HG03108 (cell line): ENCODE results near the gene MIOX.

Source experiments
- ATAC-seq: cut with Tn5 transposase; IDR thresholded peaks from one replicate; pipeline ENCODE4 v1.9.1; 2021; ENCODE audit warnings: moderate library complexity; ENCODE audit not compliant: unreplicated experiment

The MIOX gene

DNA sequence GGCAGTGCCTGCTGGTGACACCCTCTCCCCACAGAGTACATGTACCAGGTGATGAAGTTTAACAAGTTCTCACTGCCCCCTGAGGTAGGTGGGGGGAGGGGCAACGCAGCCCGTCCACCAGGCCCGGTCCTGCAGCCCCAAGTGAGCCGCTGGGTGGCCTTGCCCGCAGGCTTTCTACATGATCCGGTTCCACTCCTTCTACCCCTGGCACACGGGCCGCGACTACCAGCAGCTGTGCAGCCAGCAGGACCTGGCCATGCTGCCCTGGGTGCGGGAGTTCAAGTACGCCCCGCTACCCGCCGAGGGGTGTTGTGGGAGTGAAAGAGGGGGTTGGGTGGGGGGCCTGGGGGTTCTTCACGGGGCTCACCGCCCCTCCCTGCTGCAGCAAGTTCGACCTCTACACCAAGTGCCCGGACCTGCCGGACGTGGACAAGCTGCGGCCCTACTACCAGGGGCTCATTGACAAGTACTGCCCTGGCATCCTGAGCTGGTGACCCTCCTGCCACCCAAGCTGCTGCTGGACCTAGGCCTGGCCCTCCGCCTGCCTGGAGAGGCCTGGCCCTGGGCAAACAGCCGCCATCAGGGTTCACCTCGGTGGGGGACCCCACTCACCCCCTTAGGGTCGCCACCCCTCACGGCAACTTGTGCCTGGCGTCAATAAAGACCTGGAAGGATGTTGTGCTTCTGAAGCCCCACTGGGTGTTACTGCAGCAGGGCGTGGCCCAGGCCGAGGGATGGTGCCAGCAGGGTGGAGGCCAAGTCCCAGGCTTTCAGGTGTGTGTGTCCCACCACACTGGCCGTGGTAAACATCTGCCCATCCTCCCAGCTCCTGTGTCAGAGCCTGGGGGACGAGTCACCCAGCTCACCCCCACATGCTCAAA is 2.9 kb downstream of the MIOX start:
- no peak for ATAC-seq

DNA sequence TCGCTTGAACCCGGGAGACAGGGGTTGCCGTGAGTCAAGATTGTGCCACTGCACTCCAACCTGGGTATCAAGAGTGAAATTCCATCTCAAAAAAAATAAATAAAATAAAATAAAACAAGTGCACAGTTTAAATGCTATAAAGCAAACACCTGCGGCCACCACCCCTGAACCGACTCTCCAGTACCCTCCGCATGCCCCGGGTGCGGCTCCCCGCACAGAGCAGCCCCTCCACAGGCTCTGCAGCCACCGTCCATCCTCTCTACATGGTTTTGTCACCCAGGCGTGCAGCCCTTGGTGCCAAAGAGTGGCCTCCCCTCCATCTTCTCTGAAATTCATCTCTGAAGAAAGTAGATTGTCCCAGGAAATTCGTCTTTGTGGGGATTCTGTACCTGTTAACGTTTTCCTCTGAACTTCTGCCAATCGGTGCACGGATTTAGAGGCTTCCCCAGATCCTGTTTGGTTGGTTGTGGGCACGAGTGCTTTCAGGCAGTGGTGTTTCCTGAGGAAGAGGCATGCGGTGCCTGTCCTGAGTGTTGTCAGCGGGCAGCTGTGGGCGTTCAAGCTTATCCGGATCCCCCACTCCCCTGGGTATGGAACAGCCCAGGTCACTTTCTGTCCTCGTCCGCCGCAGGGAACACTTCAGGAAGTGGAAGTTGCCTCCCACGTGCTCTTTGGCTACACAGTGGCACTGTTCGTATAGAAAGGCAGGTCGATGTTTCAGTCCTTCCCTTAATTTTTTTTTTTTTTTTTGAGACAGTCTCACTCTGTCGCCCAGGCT is 4.1 kb downstream of the MIOX start:
- ATAC-seq = no peak

DNA sequence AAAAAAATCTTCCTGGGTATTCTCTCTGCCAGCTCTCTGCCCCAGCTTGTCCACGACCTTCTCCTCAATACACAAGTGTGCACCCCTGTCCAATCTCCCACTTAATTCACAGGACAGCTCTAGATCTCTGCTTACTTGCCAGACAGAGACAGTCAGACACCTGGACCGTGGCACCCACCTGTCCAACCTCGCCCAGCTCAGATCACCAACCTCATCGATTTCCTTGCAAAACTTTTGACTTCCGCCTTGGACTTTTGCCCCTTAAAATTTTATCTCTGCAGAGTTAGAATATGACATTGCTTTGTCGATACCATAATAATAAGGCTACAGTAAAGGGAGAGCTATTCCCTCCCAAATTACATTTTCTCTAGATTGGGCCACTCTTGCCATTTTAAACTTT is 10.4 kb downstream of the MIOX start:
- ATAC-seq = no peak

DNA sequence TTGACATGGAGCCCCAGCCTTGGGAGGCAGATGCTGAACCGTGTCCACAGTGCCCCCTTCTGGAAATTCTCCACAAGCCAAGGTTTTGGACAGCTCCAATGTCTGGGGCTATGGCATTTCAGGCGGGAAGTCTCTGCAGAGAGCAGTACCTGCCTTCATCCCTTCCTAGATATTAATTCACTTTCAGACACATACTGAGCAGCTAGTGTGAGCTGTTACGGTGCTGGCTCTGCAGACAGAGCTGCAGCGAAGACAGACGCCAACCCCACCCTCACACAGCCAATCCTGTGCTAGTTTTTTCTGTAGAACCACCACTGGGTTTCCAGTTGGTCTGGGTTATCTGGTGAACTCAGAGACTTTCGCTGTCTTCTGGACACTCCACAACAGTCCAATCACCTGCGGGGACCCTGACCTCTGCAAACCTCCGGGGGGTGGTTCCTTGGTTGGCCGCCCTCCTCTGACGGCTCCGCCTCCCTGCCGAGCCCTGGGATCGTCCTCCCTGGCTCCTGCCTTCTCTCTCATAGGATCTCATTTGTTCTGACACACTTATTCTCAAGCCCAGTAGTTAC is 11.7 kb downstream of the MIOX start:
- ATAC-seq = no peak

DNA sequence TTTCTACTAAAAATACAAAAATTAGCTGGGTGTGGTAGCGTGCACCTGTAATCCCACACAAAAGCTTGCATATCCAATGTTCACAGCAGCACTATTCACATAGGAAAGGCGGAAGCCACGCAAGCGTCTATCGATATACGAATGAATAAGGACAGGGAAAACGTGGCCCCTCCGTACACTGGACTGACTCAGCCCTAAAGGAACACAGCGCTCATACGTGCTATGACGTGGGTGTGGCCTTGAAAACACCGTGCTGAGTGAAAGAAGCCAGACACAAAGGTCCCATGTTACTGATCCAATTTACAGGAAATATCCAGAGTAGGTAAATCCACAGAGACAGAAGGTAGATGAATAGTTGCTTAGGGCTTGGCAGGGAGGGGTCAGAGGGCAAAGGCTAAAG is 13.8 kb downstream of the MIOX start:
- no peak for ATAC-seq

DNA sequence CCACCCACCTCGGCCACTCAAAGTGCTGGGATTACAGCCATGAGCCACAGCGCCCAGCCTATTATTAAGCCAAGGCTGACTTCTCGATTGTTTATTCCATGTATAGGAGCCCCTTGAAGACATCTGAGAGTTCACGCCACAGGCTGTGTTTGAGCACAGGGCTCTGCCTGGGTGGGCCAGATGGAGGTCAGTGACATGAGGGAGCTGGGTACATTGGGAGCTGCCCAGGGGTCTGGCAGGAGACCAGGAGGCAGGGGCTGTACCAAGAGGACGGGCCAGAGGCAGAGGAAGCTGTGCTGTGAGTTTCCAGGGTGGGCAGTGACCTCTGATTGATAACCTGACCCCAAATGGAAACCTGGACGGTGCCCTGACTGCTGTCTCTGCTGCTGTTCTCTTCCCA is 15.4 kb downstream of the MIOX start:
- no peak for ATAC-seq

DNA sequence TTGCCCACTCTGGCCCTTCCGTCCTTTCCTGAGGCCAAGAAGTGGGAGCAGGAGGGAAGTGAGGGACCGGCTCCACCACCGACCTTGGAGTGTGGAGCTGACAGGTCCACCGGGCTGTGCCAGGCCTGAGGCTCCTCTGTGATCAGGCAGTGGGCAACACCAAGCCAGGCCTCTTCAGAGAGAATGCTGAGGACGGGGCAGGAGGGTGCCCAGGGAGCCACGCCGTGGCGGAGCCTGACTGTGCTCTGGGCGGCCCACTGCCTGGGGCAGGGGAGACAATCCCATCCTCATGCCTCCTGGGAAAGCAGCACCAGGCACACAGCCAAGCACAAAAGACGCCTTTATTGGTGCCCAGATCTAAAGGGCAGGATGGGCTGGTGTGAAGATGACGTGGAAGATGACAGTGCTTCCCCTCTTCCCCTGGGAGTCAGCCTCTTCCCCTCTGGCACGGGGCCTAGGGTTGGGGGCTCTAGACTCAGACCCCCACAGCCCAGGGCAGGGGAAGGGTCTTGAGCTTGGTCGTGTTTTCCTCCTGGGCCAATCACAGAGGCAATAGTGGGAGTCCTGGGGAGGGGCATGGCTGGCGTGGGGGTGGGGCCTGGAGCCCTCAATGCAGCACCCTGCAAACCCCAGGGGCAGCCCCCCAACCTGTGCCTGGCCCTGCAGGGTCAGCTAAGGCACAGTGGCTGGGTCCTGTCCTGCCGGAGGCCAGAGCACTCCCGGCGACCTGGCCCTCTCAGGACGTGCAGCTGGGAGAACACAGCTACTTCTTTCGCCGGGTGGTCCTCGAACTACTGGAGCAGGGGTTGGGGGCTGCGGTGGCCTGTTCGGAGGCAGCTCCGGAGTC is 16.2 kb downstream of the MIOX start:
- ATAC-seq = no peak

DNA sequence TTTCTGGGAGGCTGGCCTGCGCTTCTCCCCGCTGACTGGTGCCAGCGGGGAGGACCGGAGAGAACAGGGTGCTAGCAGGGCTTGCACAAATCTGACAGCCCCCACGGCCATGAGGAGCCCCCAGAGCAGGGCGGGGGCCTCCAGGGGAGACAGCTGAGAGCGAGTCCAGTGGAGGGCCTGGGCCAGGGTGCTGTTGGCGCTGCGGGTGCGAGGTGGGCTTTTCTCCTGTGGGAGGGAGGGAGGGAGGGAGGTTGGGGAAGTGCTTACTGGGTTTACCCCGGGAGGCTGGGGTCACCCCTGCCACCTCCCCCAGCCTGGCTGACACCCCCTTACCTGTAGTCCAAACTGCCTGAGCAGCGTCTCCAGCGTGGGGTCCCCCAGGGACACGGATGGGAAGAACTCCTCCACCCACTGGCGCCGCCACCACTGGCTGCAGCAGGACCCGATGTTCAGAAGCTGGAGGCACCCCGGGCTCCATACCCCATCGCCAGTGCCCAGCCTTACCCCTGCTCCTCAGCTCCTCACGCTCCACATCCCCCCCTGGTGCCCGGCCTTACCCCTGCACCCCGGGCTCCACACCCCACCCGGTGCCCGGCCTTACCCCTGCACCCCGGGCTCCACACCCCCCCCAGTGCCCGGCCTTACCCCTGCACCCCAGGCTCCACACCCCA is 17.0 kb downstream of the MIOX start:
- no peak for ATAC-seq

DNA sequence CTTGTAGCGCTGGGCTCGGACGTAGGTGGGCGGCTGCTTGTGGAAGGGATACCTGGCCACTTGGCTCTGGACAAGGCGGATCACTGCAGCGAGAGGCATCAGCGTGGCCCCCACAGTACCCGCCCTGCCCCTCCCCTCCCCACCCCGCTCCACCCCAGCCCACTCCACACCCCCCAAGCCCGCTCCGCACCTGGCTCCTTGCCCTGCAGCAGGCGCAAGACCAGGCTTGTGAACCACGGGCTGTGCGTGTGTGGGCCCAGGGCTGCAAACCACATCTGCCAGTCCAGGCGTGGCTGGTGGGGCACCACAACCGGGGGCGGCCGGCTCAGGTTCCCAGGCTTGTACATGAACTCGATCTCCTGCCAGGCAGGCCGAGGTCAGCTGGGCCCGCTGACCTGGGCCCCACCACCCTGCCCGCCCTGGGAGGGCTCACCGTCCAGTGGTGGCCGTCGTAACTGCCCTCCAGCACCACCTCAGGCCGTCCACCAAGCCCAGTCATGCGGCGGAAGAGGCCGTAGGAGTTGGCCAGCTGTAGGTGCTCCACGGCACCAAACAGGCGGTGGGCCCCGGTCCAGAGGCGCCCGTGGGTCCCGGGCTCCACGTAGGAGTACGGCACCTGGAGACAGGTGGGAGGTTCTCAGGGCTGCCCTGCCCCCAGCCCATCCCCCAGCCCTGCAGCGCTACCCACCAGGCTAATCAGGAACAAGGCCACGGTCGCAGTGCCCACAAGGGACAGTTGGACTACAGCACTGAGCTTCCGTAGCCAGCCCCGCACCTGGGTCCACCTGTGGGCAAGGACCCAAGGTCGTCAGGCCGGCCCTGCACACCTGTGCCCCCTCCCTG is 17.9 kb downstream of the MIOX start:
- no peak for ATAC-seq

DNA sequence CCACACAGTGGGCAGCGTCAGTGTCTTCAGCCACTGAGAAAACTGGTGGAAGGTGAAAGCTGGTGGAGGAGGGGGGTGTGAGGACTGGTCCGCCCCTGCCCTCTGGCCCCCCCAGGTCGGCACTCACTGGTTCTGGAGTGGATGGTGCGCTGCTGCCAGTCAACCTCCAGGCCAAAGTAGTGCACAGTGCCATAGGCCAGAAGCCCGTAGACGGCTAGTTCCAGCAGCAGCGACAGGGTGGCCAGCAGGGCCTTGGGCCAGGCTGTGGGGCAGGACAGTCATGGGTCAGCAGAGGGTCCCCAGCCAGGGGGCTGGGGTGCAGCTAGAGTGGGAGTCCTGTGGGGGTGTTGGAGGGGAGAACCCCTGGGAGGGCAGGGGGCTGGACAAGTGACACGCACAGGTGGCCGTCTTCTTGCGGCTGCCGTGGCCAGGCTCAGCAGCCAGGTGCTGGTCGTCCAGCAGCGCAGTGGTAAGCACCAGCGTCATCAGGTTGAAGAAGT is 18.7 kb downstream of the MIOX start:
- no peak for ATAC-seq

DNA sequence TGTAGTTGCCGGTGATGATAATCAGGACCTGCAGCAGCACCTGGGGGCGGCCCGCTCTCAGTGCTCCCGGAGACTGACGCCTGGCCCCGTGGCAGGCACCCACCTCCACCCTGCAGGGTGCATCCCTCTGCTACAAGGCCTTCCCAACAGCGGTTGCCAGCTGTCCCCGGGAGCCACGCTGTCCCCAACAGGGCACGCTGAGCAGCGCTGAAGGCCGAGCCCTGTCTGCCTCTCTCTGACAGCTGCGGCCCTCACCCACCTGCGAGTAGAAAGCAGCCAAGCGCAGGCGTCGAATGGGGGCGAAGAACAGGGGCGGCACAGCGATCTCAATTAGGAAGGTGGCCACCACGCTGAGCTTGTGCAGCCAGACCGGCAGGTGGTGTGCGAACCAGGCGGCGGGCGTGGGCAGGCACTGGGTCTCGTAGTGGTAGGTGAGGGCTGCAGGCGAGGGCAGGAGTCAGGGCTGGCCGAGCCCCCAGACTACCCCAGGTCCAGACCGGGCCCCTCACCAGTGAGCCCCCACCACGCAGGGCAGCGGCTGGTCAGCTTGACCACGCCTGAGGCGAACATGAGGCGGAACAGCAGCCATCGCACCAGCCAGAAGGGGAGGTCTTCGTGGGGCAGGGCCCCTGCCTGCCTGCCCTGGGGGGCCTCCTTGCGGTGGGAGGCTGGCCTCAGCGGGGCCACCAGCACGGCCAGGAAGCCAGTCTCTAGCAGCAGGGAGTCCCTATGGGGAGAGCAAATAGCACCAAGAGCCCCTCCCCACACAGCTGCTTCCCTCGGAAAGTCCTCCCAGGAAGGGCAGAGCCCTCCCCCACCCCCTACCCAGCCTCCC is 19.3 kb downstream of the MIOX start:
- ATAC-seq = no peak

DNA sequence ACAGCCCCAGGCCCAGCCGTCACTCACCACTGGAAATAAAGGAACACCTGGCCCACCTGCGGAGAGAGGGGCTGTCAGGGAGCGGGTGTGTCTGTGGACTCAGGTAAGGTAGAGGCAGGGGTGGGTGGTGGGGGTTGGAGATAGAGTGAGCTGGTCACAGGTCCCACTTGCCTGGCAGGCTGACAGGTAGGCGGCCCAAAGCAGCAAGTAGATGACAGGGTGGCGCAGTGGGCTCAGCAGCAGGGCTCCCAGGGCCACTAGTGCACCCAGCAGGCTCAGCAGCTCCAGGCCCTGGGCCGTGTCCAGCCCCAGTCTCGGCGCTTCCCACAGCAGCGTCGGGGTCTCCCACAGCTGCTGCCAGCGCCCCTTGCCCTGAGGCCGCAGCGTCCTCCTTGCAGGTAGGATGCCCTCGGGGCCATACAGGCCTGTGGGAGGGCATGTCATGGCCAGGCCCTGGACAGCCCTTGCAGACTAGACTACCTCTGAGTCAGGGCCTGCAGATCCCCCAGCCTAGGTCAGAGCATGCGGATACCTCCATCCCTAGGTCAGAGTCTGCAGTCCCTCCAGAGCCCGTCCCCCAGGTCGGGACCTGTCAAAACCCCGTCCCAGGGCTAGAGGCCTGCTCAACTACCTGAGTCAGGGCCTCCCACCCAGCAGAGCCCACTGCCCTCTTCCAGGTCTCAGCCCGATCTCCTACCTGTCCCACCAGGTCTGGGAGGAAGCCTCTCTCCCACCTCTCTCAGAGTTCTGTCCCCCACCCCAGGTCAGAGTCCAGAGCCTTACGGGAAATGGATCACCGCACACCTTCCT is 20.2 kb downstream of the MIOX start:
- no peak for ATAC-seq

DNA sequence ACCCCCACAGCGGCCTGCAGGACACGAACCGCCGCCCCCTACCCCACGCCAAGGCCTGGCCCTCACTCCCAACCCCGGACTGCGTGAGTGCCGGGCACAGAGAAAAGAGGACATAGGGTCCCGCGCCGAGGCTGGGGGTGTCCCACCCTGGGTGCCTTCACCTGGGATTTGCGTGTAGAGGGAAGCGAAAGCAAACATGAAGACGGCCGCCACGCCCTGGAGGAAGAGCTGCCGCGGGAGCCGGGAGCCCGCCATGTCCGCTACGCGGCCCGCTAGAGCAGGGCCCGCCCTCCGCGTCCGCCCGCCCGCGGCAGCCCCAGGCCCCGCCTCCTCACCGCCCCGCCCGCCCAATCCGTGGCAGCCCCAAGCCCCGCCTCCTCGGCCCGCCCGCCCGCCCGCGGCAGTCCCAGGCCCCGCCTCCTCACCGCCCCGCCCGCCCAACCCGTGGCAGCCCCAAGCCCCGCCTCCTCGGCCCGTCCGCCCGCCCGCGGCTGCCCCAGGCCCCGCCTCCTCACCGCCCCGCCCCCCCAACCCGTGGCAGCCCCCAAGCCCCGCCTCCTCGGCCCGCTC is 20.8 kb downstream of the MIOX start, which contains the start of gene LMF2:
Gene LMF2, minus strand, starts transcription at position 282 of the 570 bp plus-strand sequence. Its CDS starts 27 bp downstream, at position 255.
- peak; percentile 46 for ATAC-seq

DNA sequence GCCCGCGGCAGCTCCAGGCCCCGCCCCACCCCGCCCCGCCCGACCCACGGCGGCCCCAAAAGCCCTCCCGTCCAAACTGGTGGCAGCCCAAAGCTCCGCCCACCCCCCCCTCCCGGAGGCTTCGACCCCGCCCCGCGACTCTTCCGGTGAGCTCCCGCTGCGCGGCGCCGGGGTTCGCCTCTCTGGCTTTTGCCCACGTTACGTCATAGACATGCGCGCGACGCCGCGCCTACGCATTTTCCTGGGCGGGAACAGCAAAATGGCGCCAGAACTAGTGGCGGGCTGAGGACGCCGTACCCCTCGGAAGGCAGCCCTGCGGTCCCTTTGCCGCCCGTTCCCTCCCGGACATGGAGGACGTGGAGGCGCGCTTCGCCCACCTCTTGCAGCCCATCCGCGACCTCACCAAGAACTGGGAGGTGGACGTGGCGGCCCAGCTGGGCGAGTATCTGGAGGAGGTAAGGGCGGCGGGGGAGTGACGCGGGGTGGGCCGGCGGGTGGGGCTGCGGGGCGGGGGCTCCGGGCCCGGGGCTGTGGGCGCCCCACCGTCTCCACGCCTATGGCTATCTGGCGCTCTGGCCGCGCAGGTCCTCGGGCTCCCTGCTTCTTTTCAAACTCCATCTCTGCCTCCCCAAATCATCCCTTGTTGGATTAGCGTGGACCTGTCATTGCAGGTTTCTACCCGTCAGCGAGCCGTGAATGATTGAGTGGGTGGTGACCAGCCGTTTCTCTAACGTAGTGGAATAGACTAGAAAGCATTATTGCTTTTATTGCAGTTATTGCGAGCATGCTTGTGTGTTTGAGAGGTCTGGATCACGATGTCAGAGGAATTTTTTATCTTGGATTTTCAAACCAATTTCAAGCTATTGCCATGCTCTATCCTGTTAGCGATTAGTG is 21.6 kb downstream of the MIOX start, which contains the start of gene NCAPH2:
Gene NCAPH2, plus strand, starts transcription at position 234 of the 894 bp plus-strand sequence. Its CDS starts 114 bp downstream, at position 348.
- peak; percentile 54 for ATAC-seq

DNA sequence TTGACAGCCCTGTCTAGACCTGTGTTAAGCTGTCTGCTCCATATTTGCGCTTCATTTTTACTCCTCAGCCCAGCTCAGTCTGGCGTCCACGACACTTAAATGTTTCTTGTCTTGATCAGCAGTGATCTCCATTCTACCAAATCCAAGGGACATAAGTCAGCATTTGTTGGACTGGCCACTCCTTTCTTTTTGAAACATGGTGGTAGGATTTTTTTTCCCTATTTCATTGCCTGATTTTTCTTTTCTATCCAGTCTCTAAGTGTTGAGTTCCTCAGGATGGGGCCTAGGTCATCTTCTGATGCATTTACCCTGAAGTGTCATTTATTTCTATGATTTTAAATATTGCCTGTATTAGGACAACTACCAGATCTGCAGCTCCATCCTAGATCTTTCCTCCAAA is 22.2 kb downstream of the MIOX start:
- ATAC-seq = no peak

DNA sequence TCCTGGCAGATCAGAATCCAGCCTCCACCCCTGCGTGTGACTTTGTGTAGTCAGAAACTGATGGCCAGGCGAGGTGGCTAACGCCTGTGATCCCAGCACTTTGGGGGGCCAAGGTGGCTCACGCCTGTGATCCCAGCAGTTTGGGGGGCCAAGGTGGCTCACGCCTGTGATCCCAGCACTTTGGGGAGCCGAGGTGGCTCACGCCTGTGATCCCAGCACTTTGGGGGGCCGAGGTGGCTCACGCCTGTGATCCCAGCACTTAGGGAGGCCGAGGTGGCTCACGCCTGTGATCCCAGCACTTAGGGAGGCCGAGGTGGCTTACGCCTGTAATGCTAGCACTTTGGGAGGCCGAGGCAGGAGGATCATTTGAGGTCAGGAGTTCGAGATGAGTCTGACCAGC is 26.5 kb downstream of the MIOX start:
- no peak for ATAC-seq
